ENCODE results near the gene ENAH. TPM values are rescaled to one million over a fixed set of nuclear protein-coding genes. Genes with fewer than 3 reads are reported as not detected.

The ENAH gene
- total RNA-seq, 1 experiment from 2014 or later = 285 TPM

GRCh38 chr1:225670356-225670755, 17.4 kb upstream of the ENAH start:
- Histone ChIP-seq H3K9ac (ENCODE audit: extremely low read depth, insufficient read length, low read length) (no peak overlapping the region), H3T11ph (ENCODE audit: low read length) (no peak overlapping the region), H3K4me2 (ENCODE audit: insufficient read depth, insufficient read length, low read length) (no peak overlapping the region), H2BK15ac (ENCODE audit: low read depth, low read length) (no peak overlapping the region), H2BK20ac (ENCODE audit: low read depth, low read length, poor library complexity, severe bottlenecking) (no peak overlapping the region), H3K79me1 (ENCODE audit: insufficient read depth, low read depth, low read length, poor library complexity, severe bottlenecking) (no peaks in the 10 kb centered on the region), H3K4ac (ENCODE audit: low read depth, low read length) (no peak overlapping the region), H3K79me2 (ENCODE audit: insufficient read depth, low read length) (no peaks in the 10 kb centered on the region), H2AK5ac (ENCODE audit: insufficient read length, low read length) (no peak overlapping the region), H4K91ac (ENCODE audit: insufficient read length, low read depth, low read length) (no peak overlapping the region), H2AFZ (ENCODE audit: low read length) (no peak overlapping the region), H3K14ac (ENCODE audit: insufficient read depth, low read length) (no peak overlapping the region), H4K20me1 (ENCODE audit: control insufficient read depth, insufficient read depth, insufficient read length) (no peaks in the 10 kb centered on the region), H3K56ac (ENCODE audit: insufficient read length, low read depth, low read length) (no peak overlapping the region), H3K4me1 (ENCODE audit: insufficient read depth, low read length) (no peaks in the 10 kb centered on the region), H3K23me2 (ENCODE audit: insufficient read length, low read depth, low read length, poor library complexity, severe bottlenecking) (no peaks in the 10 kb centered on the region), H4K8ac (replicated peaks; ENCODE audit: insufficient read length, low read depth, low read length) (no peak overlapping the region), H2BK5ac (ENCODE audit: insufficient read length, low read length) (no peak overlapping the region), H3K18ac (ENCODE audit: insufficient read length, low read depth, low read length) (no peak overlapping the region), H3K27ac (ENCODE audit: insufficient read length, low read depth, low read length) (no peak overlapping the region), H2BK120ac (ENCODE audit: low read depth, low read length, poor library complexity, severe bottlenecking) (no peak overlapping the region), H2BK12ac (ENCODE audit: insufficient read length, low read depth, low read length) (no peak overlapping the region), H3K9me3 (ENCODE audit: control insufficient read depth, low read depth, low read length) (no peaks in the 10 kb centered on the region), H3K23ac (ENCODE audit: insufficient read length, low read depth, low read length) (no peak overlapping the region), H3K27me3 (ENCODE audit: insufficient read depth, low read length) (peaks cover 2% of the 10 kb centered on the region; the same call in 1 of the 2 replicates), H4K5ac (ENCODE audit: insufficient read length, low read depth, low read length) (no peak overlapping the region)
- TF ChIP-seq, protein P1, sequence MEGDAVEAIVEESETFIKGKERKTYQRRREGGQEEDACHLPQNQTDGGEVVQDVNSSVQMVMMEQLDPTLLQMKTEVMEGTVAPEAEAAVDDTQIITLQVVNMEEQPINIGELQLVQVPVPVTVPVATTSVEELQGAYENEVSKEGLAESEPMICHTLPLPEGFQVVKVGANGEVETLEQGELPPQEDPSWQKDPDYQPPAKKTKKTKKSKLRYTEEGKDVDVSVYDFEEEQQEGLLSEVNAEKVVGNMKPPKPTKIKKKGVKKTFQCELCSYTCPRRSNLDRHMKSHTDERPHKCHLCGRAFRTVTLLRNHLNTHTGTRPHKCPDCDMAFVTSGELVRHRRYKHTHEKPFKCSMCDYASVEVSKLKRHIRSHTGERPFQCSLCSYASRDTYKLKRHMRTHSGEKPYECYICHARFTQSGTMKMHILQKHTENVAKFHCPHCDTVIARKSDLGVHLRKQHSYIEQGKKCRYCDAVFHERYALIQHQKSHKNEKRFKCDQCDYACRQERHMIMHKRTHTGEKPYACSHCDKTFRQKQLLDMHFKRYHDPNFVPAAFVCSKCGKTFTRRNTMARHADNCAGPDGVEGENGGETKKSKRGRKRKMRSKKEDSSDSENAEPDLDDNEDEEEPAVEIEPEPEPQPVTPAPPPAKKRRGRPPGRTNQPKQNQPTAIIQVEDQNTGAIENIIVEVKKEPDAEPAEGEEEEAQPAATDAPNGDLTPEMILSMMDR (conservative IDR thresholded peaks at IDR 0.05) = no peak
- no peak for DNase-seq
- WGBS (ENCODE audit: extremely low coverage, insufficient read length, low lambda C conversion rate) = no CpG with 5 or more reads among the region's 7 CpGs
- Mint-ChIP-seq H3K9me3 (no peaks in the 10 kb centered on the region), H3K27ac (no peak overlapping the region), H3K4me3 (no peak overlapping the region), H3K4me1 (no peaks in the 10 kb centered on the region), H3K27me3 (ENCODE audit: low read depth) (no peaks in the 10 kb centered on the region), H3K36me3 (ENCODE audit: insufficient read depth in 1 of 3, low read depth in 3 of 3) (no peaks in the 10 kb centered on the region)
